Breast epithelium (tissue), 3 donors: Measurements from ENCODE around the gene MBP.

Experiments used
- CTCF ChIP-seq, 3 donors: fragments of 450-650 bp; IDR thresholded peaks; one replicate each; pipeline ENCODE4 v1.5.1; 2016 to 2017; ENCODE audit warnings: antibody characterized with exemption in 3 of 3, mild to moderate bottlenecking in 3 of 3, moderate library complexity in 3 of 3
- POLR2A ChIP-seq: fragments of 450-650 bp; IDR thresholded peaks from one replicate; pipeline ENCODE4 v1.6.1; 2016; ENCODE audit warnings: antibody characterized with exemption, mild to moderate bottlenecking, moderate library complexity
- POLR2AphosphoS5 ChIP-seq, 3 donors: sonication (generic); formaldehyde crosslinking; IDR thresholded peaks; one replicate each; pipeline ENCODE4 v1.6.1; 2017; ENCODE audit warnings: antibody characterized with exemption in 3 of 3

- TF ChIP-seq CTCF (IDR thresholded peaks at IDR 0.05) (no peak), POLR2A (no peak), POLR2AphosphoS5 (IDR thresholded peaks at IDR 0.05) (no peak)
These were observed 12.6 kb downstream of the MBP start for GRCh38 chr18:77119851-77120491.
